ENCODE data around the gene BPIFB2. TPM values are rescaled to one million over a fixed set of nuclear protein-coding genes. Genes with fewer than 3 reads are reported as not detected.

The BPIFB2 gene
- total and polyA plus RNA-seq, 7 donors, result not detected

DNA sequence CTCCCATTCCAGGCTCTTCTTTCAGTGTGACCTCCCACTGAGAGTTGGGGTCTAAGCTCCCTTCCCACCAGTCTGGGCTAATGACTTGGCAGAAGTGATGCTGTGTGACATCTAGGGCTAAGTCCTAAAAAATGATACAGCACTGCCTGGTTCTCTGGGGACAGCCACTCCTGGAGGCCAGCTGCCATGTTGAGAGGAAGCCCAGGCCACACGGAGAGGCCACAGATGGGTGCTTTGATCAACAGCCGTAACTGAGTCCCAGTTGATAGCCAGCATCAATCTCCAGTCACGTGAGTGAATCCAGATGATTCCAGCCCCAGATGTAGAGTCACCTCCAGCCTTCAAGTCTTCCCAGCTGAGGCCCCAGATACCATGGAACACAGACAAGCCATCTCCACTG is 17.1 kb upstream of the BPIFB2 start:
- H3K27ac ChIP-seq, result no peak overlapping the region
- H3K27me3 ChIP-seq (ENCODE audit: insufficient read depth in 3 of 3, low read length in 2 of 3), result peaks cover 0 to 4% (median 0%) of the 10 kb centered on the region in 3 donors
- TF ChIP-seq, protein P1, sequence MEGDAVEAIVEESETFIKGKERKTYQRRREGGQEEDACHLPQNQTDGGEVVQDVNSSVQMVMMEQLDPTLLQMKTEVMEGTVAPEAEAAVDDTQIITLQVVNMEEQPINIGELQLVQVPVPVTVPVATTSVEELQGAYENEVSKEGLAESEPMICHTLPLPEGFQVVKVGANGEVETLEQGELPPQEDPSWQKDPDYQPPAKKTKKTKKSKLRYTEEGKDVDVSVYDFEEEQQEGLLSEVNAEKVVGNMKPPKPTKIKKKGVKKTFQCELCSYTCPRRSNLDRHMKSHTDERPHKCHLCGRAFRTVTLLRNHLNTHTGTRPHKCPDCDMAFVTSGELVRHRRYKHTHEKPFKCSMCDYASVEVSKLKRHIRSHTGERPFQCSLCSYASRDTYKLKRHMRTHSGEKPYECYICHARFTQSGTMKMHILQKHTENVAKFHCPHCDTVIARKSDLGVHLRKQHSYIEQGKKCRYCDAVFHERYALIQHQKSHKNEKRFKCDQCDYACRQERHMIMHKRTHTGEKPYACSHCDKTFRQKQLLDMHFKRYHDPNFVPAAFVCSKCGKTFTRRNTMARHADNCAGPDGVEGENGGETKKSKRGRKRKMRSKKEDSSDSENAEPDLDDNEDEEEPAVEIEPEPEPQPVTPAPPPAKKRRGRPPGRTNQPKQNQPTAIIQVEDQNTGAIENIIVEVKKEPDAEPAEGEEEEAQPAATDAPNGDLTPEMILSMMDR (IDR thresholded peaks at IDR 0.05), result no peak
- H3K9me3 ChIP-seq, result peaks cover 1% of the 10 kb centered on the region
- WGBS, 3 donors, result 48 to 57% (median 51%) methylated on average over 3 of the region's 3 CpGs
- no peak overlapping the region for H3K4me3 ChIP-seq
- H3K4me1 ChIP-seq, result no peaks in the 10 kb centered on the region
- H3K36me3 ChIP-seq (ENCODE audit: insufficient read depth in 1 of 2, low read depth in 1 of 2), result no peaks in the 10 kb centered on the region
- ATAC-seq, result no peak
- no peak for DNase-seq
- intact Hi-C loops (cut with DNase I), result no loop called here

DNA sequence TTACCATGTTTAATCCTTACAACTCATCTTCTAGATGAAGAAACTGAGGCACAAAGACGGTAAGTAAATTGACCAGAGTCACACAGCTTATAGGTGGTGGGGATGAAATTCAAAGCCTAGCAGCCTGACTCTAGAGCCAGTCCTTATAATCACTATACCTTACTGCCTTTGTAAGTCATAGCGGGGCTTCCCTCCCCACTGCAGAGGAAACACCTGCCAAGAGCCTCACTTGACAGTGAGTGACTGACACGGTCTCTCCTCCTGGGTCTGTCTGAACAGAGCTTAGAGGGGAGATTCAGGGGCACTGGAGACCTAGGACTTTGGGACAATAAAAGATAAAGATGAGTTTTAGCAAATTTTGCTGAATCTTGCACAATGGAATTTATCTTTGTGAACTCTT is 16.1 kb upstream of the BPIFB2 start:
- Histone ChIP-seq H3K27ac (no peak overlapping the region), H3K4me1 (no peaks in the 10 kb centered on the region), H3K4me3 (no peak overlapping the region), H3K9me3 (peaks cover 3% of the 10 kb centered on the region), H3K36me3 (ENCODE audit: insufficient read depth in 1 of 2, low read depth in 1 of 2) (no peaks in the 10 kb centered on the region), H3K27me3 (ENCODE audit: insufficient read depth in 3 of 3, low read length in 2 of 3) (peaks cover 0 to 4% (median 2%) of the 10 kb centered on the region in 3 donors)
- 46 to 56% (median 48%) methylated on average over 3 of the region's 3 CpGs for WGBS, 3 donors
- DNase-seq (no peak), ATAC-seq (no peak)
- intact Hi-C loops (cut with DNase I), result no loop called here
- TF ChIP-seq, protein P1 (IDR thresholded peaks at IDR 0.05), result no peak

DNA sequence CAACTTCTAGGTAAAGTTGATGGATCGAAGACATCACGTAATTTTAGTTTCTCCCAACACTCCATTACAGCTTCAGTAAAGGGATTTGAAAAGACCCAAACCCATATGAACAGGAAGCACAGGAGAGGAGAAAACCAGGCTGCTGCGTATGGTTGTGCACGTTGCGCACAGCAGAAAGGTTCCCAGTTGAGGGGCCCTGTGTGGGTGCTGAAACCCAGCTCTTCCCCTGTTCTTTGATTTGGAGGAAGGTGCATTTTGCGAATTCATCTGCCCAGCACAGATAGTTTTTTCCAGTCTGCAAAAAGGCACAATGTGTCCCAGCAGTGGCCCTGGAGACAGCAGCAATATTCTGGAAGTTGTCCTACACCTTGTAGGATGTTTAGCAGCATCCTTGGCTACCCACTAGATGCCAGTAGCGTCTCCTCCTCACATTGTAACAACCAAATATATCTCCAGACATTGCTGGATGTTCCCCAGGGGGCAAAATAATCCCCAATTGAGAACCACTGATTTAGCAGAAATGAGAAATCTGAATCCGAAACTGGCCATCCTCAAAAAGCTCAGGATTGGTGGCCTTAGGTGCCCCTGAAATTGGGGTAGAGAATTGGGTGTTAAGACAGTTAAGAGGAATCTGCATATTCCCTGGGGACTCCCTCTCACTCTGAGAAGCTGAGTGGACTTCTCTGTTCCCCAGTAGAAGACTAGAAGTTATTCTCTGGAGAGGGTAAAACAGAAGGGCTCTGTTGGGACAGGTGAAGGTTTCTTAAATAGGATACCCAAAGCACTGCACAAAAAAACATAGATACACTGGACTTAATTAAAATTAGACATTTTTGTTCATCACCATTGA is 15.5 kb upstream of the BPIFB2 start:
- DNase-seq (no peak), ATAC-seq (no peak)
- Histone ChIP-seq H3K4me3 (no peak overlapping the region), H3K9me3 (peaks cover 3% of the 10 kb centered on the region), H3K36me3 (ENCODE audit: insufficient read depth in 1 of 2, low read depth in 1 of 2) (no peaks in the 10 kb centered on the region), H3K4me1 (no peaks in the 10 kb centered on the region), H3K27me3 (ENCODE audit: insufficient read depth in 3 of 3, low read length in 2 of 3) (peaks cover 0 to 4% (median 2%) of the 10 kb centered on the region in 3 donors), H3K27ac (no peak overlapping the region)
- intact Hi-C loops (cut with DNase I), result no loop called here
- WGBS, 3 donors, result 77 to 84% (median 82%) methylated on average over 8 of the region's 8 CpGs
- TF ChIP-seq, protein P1 (IDR thresholded peaks at IDR 0.05), result no peak

DNA sequence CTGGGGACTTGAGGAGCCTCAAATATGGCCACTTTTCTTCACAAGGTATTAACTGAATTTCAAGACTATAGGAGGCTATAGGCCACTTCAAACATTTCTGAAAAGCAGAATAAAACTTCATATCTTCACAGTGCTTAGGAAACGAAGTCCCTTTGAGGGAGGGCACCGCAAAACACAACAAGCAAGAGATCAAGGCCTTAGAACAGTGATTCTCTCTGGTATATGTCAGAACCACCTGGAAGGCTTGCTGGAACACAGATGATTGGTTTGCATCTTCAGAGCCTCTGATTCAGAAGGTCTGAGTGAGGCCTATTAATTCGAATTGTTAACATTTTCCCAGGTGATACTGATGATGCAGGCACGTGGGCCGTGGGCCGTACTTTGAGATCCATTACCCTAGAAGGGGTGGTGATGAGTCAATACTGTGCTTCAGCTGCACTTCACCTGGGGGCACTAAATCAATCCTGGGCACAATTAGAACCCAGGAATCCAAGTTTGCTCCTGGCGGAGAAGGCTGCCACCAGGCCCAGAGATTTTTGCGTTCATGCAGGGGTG is 13.9 kb upstream of the BPIFB2 start:
- Histone ChIP-seq H3K4me1 (no peaks in the 10 kb centered on the region), H3K36me3 (ENCODE audit: insufficient read depth in 1 of 2, low read depth in 1 of 2) (no peaks in the 10 kb centered on the region), H3K27me3 (ENCODE audit: insufficient read depth in 3 of 3, low read length in 2 of 3) (peaks cover 0 to 4% (median 2%) of the 10 kb centered on the region in 3 donors), H3K27ac (no peak overlapping the region), H3K9me3 (peaks cover 3% of the 10 kb centered on the region), H3K4me3 (no peak overlapping the region)
- intact Hi-C loops (cut with DNase I), result no loop called here
- WGBS, 3 donors, result 77 to 85% (median 82%) methylated on average over 8 of the region's 8 CpGs
- ATAC-seq, result no peak
- TF ChIP-seq, protein P1 (IDR thresholded peaks at IDR 0.05), result no peak
- DNase-seq, result no peak
